ENCODE measurements around the gene ARMC7. TPM values are rescaled to one million over a fixed set of nuclear protein-coding genes. Genes with fewer than 3 reads are reported as not detected.

Gene ARMC7
- total and polyA plus RNA-seq, 2 of the 13 experiments (the other 11 are each of a cell fraction or from before 2014, with no cell fraction given) = 3.9 to 4.2 TPM

DNA sequence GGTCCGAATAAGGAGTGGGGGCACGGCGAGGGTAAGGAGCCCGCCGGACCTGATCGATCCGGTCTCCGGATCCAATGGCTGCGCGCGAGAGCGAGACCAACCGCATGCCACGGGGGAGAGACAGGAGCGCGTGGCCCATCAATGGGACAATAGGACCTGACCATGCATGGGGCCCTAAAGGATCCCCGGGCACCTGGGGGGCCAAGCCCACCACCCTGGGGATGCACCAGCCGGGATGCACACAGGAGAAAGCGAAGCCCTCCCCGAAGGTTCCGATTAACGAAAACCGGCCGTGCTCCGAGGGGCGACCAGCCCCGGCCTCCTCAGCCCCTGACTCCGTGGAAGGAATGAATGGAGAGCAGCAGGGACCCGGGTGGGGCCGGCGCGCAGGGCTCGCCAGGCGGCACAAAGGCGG is 44.0 kb downstream of the ARMC7 start:
- Histone ChIP-seq H3K79me2 (ENCODE audit: insufficient read depth, low read length) (peaks cover 51% of the 10 kb centered on the region), H3K27ac (ENCODE audit: extremely low read length, insufficient read depth, low read length) (peak overlapping the region; percentile 76), H3K4me2 (ENCODE audit: low read depth, low read length) (peak overlapping the region; percentile 96), H3K9me3 (ENCODE audit: low read length) (no peaks in the 10 kb centered on the region), H3K4me3 (replicated peaks in 1 of 3; ENCODE audit: insufficient read depth in 1 of 3, low read depth in 2 of 3, low read length in 3 of 3) (peak overlapping the region; percentile 85 to 99 (median 95)), H2AFZ (ENCODE audit: low read length) (no peak overlapping the region), H3K36me3 (replicated peaks in 1 of 2; ENCODE audit: control insufficient read depth in 1 of 2, insufficient read depth in 2 of 2, low read length in 2 of 2) (peaks cover 0 to 1% of the 10 kb centered on the region in 2 experiments; a peak in 2 of 5 replicates), H3K9ac (ENCODE audit: insufficient read depth, low read depth, low read length) (peak overlapping the region; percentile 92), H4K20me1 (ENCODE audit: insufficient read depth, low read length) (no peaks in the 10 kb centered on the region; the same call in 1 of the 2 replicates), H3K27me3 (ENCODE audit: control insufficient read depth in 1 of 2, insufficient read depth in 2 of 2, low read length in 2 of 2) (no peaks in the 10 kb centered on the region; a peak in 1 of 5 replicates), H3K4me1 (ENCODE audit: insufficient read depth, low read length) (peaks cover 54% of the 10 kb centered on the region)
- ATAC-seq (peak; percentile 5), DNase-seq (ENCODE audit: low spot score) (no peak), FAIRE-seq (no peak)
- WGBS (ENCODE audit: low lambda C conversion rate) = 5% methylated on average over 13 of the region's 35 CpGs
- intact Hi-C loops (cut with micrococcal nuclease; ENCODE audit: unreplicated experiment) = loop anchor here (5.0 kb wide), 1 partner anchor 49 kb away; no protein-coding TSS in a partner anchor
- BruUV-seq (replicated peaks) = no TSS peak
- CTCF ChIA-PET (ENCODE audit: low intra/inter-chr PET ratio, low total read pairs) = no interaction called here
- in situ Hi-C loops (cut with HindIII; ENCODE audit: extremely low pct_ligation_motif_present, low pct_unique_long_range_greater_than_20kb) = no loop called here
- POLR2A ChIA-PET = interaction anchor here (1.4 to 2.6 kb wide), 7 partner anchors 9 to 116 kb away, joined by 3 to 23 read pairs (median 10); partner anchors contain the start of genes ARMC7, NT5C and SUMO2
- TF ChIP-seq ZNF33A (CRISPR knock-in tag; IDR thresholded peaks at IDR 0.05; ENCODE audit: borderline replicate concordance) (0 out of 2 replicates have a peak, but pooled peaks have one; percentile 49), ZKSCAN8 (CRISPR knock-in tag; IDR thresholded peaks at IDR 0.05; ENCODE audit: borderline replicate concordance) (no peak), ZFP41 (CRISPR knock-in tag; IDR thresholded peaks at IDR 0.05; ENCODE audit: borderline replicate concordance) (peak; percentile 56; the same call in 1 of the 2 replicates), ZBTB7A (CRISPR knock-in tag; IDR thresholded peaks at IDR 0.05) (0 out of 2 replicates have a peak, but pooled peaks have one; percentile 38), NFIC (IDR thresholded peaks at IDR 0.05; ENCODE audit: low read length) (no peak), NFATC3 (CRISPR knock-in tag; IDR thresholded peaks at IDR 0.05) (no peak), FOXA3 (CRISPR knock-in tag; IDR thresholded peaks at IDR 0.05) (no peak), NONO (IDR thresholded peaks at IDR 0.05) (no peak), NONO (CRISPR knock-in tag; conservative IDR thresholded peaks at IDR 0.05) (0 out of 2 replicates have a peak, but pooled peaks have one; percentile 16), ZNF619 (CRISPR knock-in tag; IDR thresholded peaks at IDR 0.05) (no peak), TEAD3 (CRISPR knock-in tag; optimal IDR thresholded peaks at IDR 0.05; ENCODE audit: borderline replicate concordance) (peak; percentile 9), ZNF205 (CRISPR knock-in tag; IDR thresholded peaks at IDR 0.05) (no peak), ARNT (IDR thresholded peaks at IDR 0.05) (no peak), ZNF652 (CRISPR knock-in tag; IDR thresholded peaks at IDR 0.05; ENCODE audit: borderline replicate concordance, low read depth) (no peak), JDP2 (CRISPR knock-in tag; IDR thresholded peaks at IDR 0.05; ENCODE audit: borderline replicate concordance) (no peak), HIVEP1 (CRISPR knock-in tag; IDR thresholded peaks at IDR 0.05) (no peak), POGZ (CRISPR knock-in tag; IDR thresholded peaks at IDR 0.05) (no peak)
- TF ChIP-seq, protein P1, sequence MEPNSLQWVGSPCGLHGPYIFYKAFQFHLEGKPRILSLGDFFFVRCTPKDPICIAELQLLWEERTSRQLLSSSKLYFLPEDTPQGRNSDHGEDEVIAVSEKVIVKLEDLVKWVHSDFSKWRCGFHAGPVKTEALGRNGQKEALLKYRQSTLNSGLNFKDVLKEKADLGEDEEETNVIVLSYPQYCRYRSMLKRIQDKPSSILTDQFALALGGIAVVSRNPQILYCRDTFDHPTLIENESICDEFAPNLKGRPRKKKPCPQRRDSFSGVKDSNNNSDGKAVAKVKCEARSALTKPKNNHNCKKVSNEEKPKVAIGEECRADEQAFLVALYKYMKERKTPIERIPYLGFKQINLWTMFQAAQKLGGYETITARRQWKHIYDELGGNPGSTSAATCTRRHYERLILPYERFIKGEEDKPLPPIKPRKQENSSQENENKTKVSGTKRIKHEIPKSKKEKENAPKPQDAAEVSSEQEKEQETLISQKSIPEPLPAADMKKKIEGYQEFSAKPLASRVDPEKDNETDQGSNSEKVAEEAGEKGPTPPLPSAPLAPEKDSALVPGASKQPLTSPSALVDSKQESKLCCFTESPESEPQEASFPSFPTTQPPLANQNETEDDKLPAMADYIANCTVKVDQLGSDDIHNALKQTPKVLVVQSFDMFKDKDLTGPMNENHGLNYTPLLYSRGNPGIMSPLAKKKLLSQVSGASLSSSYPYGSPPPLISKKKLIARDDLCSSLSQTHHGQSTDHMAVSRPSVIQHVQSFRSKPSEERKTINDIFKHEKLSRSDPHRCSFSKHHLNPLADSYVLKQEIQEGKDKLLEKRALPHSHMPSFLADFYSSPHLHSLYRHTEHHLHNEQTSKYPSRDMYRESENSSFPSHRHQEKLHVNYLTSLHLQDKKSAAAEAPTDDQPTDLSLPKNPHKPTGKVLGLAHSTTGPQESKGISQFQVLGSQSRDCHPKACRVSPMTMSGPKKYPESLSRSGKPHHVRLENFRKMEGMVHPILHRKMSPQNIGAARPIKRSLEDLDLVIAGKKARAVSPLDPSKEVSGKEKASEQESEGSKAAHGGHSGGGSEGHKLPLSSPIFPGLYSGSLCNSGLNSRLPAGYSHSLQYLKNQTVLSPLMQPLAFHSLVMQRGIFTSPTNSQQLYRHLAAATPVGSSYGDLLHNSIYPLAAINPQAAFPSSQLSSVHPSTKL (CRISPR knock-in tag; IDR thresholded peaks at IDR 0.05) = 0 out of 2 replicates have a peak, but pooled peaks have one; percentile 2
- TF ChIP-seq, protein P2, sequence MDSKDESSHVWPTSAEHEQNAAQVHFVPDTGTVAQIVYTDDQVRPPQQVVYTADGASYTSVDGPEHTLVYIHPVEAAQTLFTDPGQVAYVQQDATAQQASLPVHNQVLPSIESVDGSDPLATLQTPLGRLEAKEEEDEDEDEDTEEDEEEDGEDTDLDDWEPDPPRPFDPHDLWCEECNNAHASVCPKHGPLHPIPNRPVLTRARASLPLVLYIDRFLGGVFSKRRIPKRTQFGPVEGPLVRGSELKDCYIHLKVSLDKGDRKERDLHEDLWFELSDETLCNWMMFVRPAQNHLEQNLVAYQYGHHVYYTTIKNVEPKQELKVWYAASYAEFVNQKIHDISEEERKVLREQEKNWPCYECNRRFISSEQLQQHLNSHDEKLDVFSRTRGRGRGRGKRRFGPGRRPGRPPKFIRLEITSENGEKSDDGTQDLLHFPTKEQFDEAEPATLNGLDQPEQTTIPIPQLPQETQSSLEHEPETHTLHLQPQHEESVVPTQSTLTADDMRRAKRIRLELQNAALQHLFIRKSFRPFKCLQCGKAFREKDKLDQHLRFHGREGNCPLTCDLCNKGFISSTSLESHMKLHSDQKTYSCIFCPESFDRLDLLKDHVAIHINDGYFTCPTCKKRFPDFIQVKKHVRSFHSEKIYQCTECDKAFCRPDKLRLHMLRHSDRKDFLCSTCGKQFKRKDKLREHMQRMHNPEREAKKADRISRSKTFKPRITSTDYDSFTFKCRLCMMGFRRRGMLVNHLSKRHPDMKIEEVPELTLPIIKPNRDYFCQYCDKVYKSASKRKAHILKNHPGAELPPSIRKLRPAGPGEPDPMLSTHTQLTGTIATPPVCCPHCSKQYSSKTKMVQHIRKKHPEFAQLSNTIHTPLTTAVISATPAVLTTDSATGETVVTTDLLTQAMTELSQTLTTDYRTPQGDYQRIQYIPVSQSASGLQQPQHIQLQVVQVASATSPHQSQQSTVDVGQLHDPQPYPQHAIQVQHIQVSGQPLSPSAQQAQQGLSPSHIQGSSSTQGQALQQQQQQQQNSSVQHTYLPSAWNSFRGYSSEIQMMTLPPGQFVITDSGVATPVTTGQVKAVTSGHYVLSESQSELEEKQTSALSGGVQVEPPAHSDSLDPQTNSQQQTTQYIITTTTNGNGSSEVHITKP (CRISPR knock-in tag; IDR thresholded peaks at IDR 0.05; ENCODE audit: low read depth) = peak; percentile 74; the same call in 1 of the 2 replicates
